ENCODE measurements around the gene ASB10.

The ASB10 gene

GRCh38 chr7:151186640-151187408 lies at the start of gene ASB10:
Gene ASB10, minus strand, starts transcription at chr7:151187250. Its CDS starts 120 bp downstream, at chr7:151187130.
- no peak for DNase-seq

- DNase-seq = no peak
Observed at GRCh38 chr7:151236406-151236805, 49.4 kb upstream of the ASB10 start.

GRCh38 chr7:151235091-151235787 lies 48.2 kb upstream of the ASB10 start:
- DNase-seq = no peak

- DNase-seq = no peak
Observed at GRCh38 chr7:151233804-151234203, 46.8 kb upstream of the ASB10 start.

- peak in 1 of 2 experiments; percentile 33 for DNase-seq
Observed at GRCh38 chr7:151232917-151233701, 46.1 kb upstream of the ASB10 start.

GRCh38 chr7:151232091-151232916 lies 45.3 kb upstream of the ASB10 start, which contains the start of gene CHPF2:
Gene CHPF2, plus strand, starts transcription at chr7:151232483. Its CDS starts 1,529 bp downstream, at chr7:151234012.
- peak; percentile 82 to 95 for DNase-seq

GRCh38 chr7:151231080-151231479 lies 44.0 kb upstream of the ASB10 start:
- DNase-seq = no peak

- no peak for DNase-seq
Observed at GRCh38 chr7:151229249-151229648, 42.2 kb upstream of the ASB10 start.

- no peak for DNase-seq
Observed at GRCh38 chr7:151228024-151228866, 41.2 kb upstream of the ASB10 start.

- peak; percentile 98 to 100 for DNase-seq
Observed at GRCh38 chr7:151226875-151227782, 40.1 kb upstream of the ASB10 start, which contains the start of gene ABCF2. Gene ABCF2, minus strand, starts transcription at chr7:151227205. Its CDS starts 747 bp downstream, at chr7:151226458.

- DNase-seq = no peak
Observed at GRCh38 chr7:151226560-151226874, 39.5 kb upstream of the ASB10 start.

- no peak for DNase-seq
Observed at GRCh38 chr7:151225948-151226510, 39.0 kb upstream of the ASB10 start.

GRCh38 chr7:151223728-151224127 lies 36.7 kb upstream of the ASB10 start:
- DNase-seq = no peak

- DNase-seq = no peak
Observed at GRCh38 chr7:151218170-151218569, 31.1 kb upstream of the ASB10 start.

- DNase-seq = no peak
Observed at GRCh38 chr7:151215396-151215795, 28.3 kb upstream of the ASB10 start.

GRCh38 chr7:151213826-151214225 lies 26.8 kb upstream of the ASB10 start:
- DNase-seq = no peak

- DNase-seq = no peak
Observed at GRCh38 chr7:151212626-151213025, 25.6 kb upstream of the ASB10 start.

- no peak for DNase-seq
Observed at GRCh38 chr7:151211155-151211772, 24.2 kb upstream of the ASB10 start.

- DNase-seq = no peak
Observed at GRCh38 chr7:151210087-151210854, 23.2 kb upstream of the ASB10 start, which contains the start of gene H2BK1. Gene H2BK1, minus strand, starts transcription at chr7:151210488. Its CDS starts 170 bp downstream, at chr7:151210318.
